Fibroblast of pulmonary artery (primary cell): ENCODE data around the gene S100A7.

Source experiments
- DNase-seq: peaks from one replicate; pipeline ENCODE4 v3.0.0-alpha.2; 2010; ENCODE audit warnings: low read depth
- H3K4me3 ChIP-seq: replicated peaks from 2 replicates; pipeline ENCODE4 v1.5.1; 2011; ENCODE audit warnings: low read depth, mild to moderate bottlenecking, control low read depth, low read length, moderate library complexity
- TF ChIP-seq, protein P1 (sequence below): IDR thresholded peaks from 2 replicates; pipeline ENCODE4 v1.5.1; 2011; ENCODE audit warnings: mild to moderate bottlenecking, control low read depth, low read length, inconsistent platforms; ENCODE audit errors: missing control alignments

S100A7 gene

GRCh38 chr1:153439273-153439672, 21.2 kb downstream of the S100A7 start:
- TF ChIP-seq, protein P1, sequence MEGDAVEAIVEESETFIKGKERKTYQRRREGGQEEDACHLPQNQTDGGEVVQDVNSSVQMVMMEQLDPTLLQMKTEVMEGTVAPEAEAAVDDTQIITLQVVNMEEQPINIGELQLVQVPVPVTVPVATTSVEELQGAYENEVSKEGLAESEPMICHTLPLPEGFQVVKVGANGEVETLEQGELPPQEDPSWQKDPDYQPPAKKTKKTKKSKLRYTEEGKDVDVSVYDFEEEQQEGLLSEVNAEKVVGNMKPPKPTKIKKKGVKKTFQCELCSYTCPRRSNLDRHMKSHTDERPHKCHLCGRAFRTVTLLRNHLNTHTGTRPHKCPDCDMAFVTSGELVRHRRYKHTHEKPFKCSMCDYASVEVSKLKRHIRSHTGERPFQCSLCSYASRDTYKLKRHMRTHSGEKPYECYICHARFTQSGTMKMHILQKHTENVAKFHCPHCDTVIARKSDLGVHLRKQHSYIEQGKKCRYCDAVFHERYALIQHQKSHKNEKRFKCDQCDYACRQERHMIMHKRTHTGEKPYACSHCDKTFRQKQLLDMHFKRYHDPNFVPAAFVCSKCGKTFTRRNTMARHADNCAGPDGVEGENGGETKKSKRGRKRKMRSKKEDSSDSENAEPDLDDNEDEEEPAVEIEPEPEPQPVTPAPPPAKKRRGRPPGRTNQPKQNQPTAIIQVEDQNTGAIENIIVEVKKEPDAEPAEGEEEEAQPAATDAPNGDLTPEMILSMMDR: no peak
- H3K4me3 ChIP-seq: no peak overlapping the region

GRCh38 chr1:153438599-153438998, 21.9 kb downstream of the S100A7 start:
- DNase-seq: no peak
- no peak overlapping the region for H3K4me3 ChIP-seq
- TF ChIP-seq, protein P1: no peak

More at GRCh38 chr1:153439273-153439672, 21.2 kb downstream of the S100A7 start:
- no peak for DNase-seq

GRCh38 chr1:153437236-153437635, 23.2 kb downstream of the S100A7 start:
- TF ChIP-seq, protein P1: no peak
- no peak for DNase-seq
- H3K4me3 ChIP-seq: no peak overlapping the region

DNA sequence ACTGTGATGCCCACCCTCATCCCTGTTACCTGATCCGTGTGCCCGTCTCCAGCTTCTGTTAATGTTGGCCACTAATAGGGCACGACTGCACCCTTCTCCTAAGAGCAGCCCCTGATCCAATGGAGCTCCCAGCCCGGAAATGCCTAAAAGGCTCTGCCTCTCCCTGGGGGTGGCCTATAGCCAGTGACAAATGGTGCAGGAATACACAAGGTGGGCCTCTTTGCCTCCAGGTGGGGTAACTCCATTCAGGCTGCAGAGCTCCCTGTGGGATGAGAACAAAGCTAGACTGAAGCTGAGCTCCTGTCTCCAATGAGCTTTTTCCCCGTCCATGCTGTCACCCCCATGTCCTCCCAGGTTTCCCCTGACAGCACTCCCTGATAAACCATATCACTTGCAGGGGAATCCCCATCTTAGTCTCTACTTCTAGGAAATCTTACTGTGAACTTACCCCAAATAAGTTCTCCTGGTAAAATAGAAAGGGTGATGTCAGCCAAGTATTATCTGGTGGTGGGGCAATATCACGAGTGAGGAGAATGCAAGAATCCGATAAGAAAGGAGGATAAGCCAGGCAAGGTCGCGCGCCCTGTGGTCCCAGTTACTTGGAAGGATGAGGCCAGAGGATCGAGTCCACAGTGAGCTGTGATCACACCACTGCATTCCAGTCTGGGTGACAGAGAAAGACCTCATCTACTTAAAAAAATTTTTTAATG, 25.6 kb downstream of the S100A7 start:
- no peak for DNase-seq
- TF ChIP-seq, protein P1: no peak

DNA sequence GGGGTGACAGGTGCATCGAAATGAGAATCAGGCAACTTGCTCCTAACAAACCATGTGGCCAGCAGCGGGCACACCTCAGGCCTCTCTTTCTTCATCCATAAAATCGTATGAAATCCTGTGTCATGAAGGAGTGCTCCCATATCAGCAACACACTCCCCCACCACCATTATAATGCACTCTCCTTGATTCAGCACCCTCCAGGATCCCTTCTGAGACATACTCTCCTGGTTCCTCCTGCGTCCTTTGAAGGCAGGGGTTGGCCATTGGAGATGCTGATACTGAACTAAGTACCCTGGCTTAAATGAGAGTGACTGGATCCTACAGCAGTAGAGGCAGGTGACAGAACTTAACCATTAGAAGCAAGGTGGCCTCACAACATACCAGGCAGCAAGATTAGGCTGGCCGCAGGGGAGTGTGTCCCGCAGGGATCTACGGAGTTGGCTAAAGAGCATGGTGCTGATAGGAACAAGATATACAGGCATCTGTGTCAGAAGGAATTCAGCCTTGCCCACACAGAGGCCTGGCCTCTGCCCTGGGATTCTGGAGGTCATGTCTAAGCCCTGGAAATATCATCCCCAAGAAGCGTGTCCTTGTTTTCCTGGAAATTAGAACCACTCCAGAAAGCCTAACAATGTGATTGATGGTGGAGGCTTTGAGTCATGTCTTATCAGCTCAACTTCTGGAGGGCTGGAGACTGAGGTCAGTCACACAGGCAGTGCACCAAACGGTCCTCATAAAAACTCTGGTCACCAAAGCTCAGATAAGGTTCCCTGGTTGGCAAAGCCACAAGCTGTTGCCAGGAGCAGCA, 27.4 kb downstream of the S100A7 start:
- TF ChIP-seq, protein P1: no peak
- no peak overlapping the region for H3K4me3 ChIP-seq
- no peak for DNase-seq

More for the DNA sequence above, 25.6 kb downstream of the S100A7 start:
- H3K4me3 ChIP-seq: no peak overlapping the region

GRCh38 chr1:153431928-153432327, 28.5 kb downstream of the S100A7 start:
- no peak for DNase-seq
- TF ChIP-seq, protein P1: no peak
- no peak overlapping the region for H3K4me3 ChIP-seq
